Measurements from ENCODE around the gene ARRDC3. TPM values are rescaled to one million over a fixed set of nuclear protein-coding genes. Genes with fewer than 3 reads are reported as not detected.

The ARRDC3 gene
- total RNA-seq, 2 donors from 2014 or later: 28.0 to 37.6 TPM

DNA sequence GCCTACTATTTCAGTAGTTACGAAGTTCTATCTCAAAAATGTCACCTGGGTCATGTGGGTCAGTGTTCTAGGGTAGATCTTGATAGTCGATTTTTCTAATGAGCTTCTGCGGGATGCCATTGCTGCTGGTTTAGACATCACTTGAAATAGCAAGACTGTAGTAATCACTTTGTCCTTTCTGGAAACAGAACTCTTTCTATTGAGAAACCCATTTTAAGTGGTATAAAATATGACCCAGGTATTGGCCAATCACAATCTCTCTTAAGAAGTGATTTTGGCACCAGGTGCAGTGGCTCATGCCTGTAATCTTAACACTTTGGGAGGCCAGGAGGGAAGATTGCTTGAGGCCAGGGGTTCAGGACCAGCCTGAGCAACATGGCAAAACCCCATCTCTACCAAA lies 17.6 kb downstream of the ARRDC3 start:
- no peak overlapping the region for H3K9ac ChIP-seq (ENCODE audit: low read depth in 2 of 2, low read length in 2 of 2)
- H3K4me3 ChIP-seq: no peak overlapping the region
- intact Hi-C loops (cut with DNase I): no loop called here
- no peaks in the 10 kb centered on the region for H3K27me3 ChIP-seq
- no peak overlapping the region for H3K27ac ChIP-seq
- no peaks in the 10 kb centered on the region for H3K36me3 ChIP-seq
- H3K9me3 ChIP-seq: no peaks in the 10 kb centered on the region
- DNase-seq: no peak
- H3K4me1 ChIP-seq: no peaks in the 10 kb centered on the region
- TF ChIP-seq, protein P1, sequence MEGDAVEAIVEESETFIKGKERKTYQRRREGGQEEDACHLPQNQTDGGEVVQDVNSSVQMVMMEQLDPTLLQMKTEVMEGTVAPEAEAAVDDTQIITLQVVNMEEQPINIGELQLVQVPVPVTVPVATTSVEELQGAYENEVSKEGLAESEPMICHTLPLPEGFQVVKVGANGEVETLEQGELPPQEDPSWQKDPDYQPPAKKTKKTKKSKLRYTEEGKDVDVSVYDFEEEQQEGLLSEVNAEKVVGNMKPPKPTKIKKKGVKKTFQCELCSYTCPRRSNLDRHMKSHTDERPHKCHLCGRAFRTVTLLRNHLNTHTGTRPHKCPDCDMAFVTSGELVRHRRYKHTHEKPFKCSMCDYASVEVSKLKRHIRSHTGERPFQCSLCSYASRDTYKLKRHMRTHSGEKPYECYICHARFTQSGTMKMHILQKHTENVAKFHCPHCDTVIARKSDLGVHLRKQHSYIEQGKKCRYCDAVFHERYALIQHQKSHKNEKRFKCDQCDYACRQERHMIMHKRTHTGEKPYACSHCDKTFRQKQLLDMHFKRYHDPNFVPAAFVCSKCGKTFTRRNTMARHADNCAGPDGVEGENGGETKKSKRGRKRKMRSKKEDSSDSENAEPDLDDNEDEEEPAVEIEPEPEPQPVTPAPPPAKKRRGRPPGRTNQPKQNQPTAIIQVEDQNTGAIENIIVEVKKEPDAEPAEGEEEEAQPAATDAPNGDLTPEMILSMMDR (IDR thresholded peaks at IDR 0.05): no peak

DNA sequence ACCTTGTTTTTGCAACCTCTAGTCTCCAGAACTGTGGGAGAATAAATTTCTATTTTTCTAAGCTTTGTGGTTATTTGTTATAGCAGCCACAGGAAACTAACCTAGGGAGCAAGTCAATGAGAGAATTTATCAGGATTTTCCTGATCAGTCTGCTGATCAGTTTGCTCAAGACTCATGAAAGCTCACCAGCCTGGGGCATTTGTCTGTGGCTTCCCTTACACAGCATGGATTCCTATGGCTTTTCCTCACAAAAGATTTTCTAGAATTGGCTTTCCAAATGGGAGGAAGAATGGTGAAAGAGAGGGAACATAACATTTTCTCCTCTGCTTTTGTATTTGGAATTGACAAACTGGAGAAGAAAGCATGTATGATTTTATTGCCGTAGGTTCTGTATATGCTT lies 20.2 kb downstream of the ARRDC3 start:
- no peak overlapping the region for H3K9ac ChIP-seq (ENCODE audit: low read depth in 2 of 2, low read length in 2 of 2)
- H3K4me1 ChIP-seq: no peaks in the 10 kb centered on the region
- intact Hi-C loops (cut with DNase I): no loop called here
- H3K9me3 ChIP-seq: no peaks in the 10 kb centered on the region
- TF ChIP-seq, protein P1 (IDR thresholded peaks at IDR 0.05): no peak
- no peak overlapping the region for H3K4me3 ChIP-seq
- no peaks in the 10 kb centered on the region for H3K27me3 ChIP-seq
- H3K27ac ChIP-seq: no peak overlapping the region
- no peak for DNase-seq
- no peaks in the 10 kb centered on the region for H3K36me3 ChIP-seq

DNA sequence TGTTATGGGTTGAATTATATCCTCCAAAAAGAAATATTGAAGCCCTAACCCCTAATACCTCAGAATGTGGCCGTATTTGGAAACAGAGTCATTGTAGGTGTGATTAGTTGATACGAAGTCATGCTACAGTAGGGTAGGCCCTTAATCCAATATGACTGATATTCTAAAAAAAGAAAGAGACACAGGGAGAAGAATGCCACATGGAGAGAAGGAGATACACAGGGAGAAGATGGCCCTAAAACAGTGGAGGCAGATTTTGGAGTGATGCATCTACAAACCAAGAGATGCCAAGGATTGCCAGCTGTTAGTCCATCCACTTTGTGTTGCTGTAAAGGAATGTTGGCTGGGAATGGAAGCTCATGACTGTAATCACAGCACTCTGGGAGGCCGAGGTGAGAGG lies 21.3 kb downstream of the ARRDC3 start:
- H3K4me3 ChIP-seq: no peak overlapping the region
- no peaks in the 10 kb centered on the region for H3K27me3 ChIP-seq
- H3K9me3 ChIP-seq: no peaks in the 10 kb centered on the region
- no peak for DNase-seq
- TF ChIP-seq, protein P1 (IDR thresholded peaks at IDR 0.05): no peak
- H3K36me3 ChIP-seq: no peaks in the 10 kb centered on the region
- no peaks in the 10 kb centered on the region for H3K4me1 ChIP-seq
- H3K9ac ChIP-seq (ENCODE audit: low read depth in 2 of 2, low read length in 2 of 2): no peak overlapping the region
- no peak overlapping the region for H3K27ac ChIP-seq
- intact Hi-C loops (cut with DNase I): no loop called here

DNA sequence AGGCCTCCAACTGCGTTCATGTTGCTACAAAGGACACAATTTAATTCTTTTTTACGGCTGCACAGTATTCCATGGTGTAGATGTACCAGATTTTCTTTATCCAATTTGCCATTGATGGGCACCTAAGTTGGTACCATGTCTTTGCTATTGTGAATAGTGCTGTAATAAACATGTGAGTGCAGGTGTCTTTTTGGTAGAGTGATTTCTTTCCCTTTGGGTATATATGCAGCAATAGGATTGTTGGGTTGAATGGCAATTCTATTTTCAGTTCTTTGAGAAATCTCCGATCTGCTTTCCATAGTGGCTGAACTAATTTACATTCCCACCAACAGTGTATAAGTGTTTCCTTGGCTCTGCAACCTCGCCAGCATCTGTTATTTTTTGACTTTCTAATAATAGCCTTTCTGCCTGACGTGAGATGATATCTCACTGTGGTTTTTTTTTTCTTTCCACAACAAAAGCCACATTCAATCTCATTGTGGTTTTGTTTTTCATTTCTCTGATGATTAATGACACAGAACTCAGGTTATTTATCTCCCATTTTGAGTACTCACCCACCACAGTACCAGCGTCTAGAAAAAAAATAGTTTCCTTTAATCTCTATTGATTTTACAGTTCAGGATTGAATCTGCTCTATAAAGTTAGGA lies 21.9 kb downstream of the ARRDC3 start:
- TF ChIP-seq, protein P1 (IDR thresholded peaks at IDR 0.05): no peak
- no peaks in the 10 kb centered on the region for H3K27me3 ChIP-seq
- intact Hi-C loops (cut with DNase I): no loop called here

DNA sequence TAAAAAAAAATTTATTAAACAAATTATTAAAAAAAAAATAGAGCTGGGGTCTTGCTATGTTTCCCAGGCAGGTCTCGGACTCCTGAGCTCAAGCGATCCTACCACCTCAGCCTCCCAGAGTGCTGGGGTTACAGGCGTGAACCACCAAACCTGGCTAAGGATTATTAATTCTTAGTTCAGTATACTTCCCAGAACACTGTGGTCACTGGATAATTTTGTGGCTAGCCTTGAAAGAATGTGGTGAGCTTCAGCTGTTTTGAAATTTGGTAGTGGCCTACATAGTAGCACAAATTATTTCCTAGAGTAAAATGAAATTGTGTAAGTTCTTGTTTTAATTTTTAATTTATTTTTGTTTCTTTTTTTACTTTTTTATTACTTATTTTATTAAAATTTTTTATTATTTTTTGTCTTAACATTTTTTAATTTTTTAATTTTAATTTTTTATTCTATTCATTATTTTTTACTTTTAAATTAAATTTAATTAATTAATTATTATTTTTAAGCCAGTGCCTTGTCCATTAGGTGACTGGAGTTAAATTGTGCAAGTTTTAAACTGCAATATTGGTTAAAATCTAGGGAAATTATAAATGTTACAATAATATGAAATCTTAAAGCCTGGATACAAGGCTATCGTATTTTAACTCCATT lies 23.0 kb downstream of the ARRDC3 start:
- H3K9ac ChIP-seq (ENCODE audit: low read depth in 2 of 2, low read length in 2 of 2): no peak overlapping the region
- no peak overlapping the region for H3K4me3 ChIP-seq
- TF ChIP-seq, protein P1 (IDR thresholded peaks at IDR 0.05): no peak
- no peak overlapping the region for H3K27ac ChIP-seq
- H3K9me3 ChIP-seq: no peaks in the 10 kb centered on the region
- no peaks in the 10 kb centered on the region for H3K36me3 ChIP-seq
- intact Hi-C loops (cut with DNase I): no loop called here
- no peak for DNase-seq
- no peaks in the 10 kb centered on the region for H3K27me3 ChIP-seq
- no peaks in the 10 kb centered on the region for H3K4me1 ChIP-seq

More for the DNA sequence above, 21.9 kb downstream of the ARRDC3 start:
- Histone ChIP-seq H3K4me3 (no peak overlapping the region), H3K9ac (ENCODE audit: low read depth in 2 of 2, low read length in 2 of 2) (no peak overlapping the region), H3K27ac (no peak overlapping the region), H3K4me1 (no peaks in the 10 kb centered on the region), H3K9me3 (no peaks in the 10 kb centered on the region), H3K36me3 (no peaks in the 10 kb centered on the region)
- DNase-seq: no peak

Measured in colonic mucosa (tissue), 4 donors.